Stimulated activated CD4-positive, alpha-beta T cell treated with anti-CD3 and anti-CD28 coated beads, TNF-alpha, amount 100 ng/mL, for 48 hours (primary cell): ENCODE measurements around the gene EPHA5.

Experiments used
- DNase-seq, 3 donors: peaks; one replicate each; pipeline ENCODE4 v3.0.0-alpha.2; 2020; ENCODE audit warnings: low read depth in 3 of 3

EPHA5 gene

GRCh38 chr4:65670331-65671031 lies at the start of gene EPHA5:
EPHA5 (minus strand) TSS chr4:65670489; CDS start chr4:65669742, 747 bp downstream.
- no peak for DNase-seq

- DNase-seq = no peak
These were observed 49.3 kb upstream of the EPHA5 start for GRCh38 chr4:65719635-65720034.

DNA sequence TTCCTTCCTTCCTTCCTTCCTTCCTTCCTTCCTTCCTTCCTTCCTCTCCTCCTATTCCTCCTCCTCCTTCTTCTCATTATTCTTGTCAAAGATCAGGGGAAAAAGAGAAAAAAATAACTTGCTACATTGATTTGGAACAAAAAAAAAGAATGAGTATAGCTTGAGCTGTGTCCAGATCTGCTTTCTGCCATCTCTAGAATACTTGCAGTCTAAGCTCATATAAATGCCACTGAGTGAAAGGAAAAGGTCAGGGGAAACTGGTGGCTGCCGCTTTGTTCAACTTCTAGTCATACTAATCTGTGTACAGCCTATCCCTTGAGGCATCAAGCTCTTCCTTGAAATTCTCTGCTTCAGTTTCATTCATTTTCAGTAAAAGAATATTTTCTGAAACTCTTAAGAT lies 28.3 kb upstream of the EPHA5 start:
- DNase-seq = no peak

DNA sequence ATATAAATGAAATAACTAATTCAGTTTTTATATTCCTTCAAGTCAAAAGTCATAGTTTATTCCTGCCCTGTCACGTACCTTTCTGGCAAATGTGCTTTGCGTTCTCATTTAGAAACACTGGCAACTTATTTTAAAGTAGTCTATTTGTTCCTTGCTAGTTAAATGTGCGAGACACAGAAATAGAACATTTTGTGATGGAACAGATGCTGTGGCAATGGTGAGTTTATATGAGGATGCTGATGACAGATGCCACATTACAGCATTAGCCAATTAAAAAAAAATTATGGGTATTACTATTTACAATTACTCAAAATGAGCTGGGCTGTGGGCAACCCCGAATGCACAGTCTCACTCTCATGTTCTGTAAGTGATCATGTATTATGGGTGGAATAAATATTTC lies 26.1 kb upstream of the EPHA5 start:
- DNase-seq = no peak

DNA sequence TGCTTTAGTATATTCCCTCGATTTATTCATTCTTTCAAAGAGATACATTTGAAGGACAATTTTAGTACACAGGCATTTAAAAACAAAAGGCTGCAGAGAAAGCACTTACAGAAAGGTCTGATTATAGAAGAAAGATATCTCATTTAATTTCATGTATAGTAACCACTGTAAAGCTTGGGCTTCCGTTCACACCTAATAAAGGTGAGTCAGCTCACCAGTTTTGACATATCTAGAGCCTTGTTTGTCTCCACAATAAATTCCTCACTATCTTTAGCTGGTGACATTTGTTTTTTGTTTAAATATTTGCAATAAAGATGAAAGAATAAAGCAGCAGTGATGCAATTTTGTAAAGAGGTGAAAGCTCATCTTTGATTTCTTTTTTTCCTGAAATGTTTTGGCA lies 1.1 kb upstream of the EPHA5 start:
- no peak for DNase-seq

DNA sequence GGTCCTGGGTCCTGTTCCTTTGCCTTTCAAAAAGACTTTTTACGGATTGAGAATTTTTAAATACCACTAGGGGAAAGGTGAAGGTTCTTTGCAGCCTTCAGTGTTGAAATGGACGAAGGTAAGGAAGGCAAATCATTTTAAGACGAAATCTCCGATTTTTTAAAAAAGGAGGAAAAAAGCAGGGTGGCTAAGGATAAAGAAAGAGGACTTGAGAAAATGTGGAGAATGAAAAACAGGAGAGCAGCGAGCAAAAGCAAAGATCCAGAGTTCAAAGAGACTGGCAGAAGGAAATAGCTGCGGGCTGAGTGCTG lies 314 bp downstream of the EPHA5 start:
- no peak for DNase-seq

- no peak for DNase-seq
These were observed 924 bp downstream of the EPHA5 start for GRCh38 chr4:65669111-65670019.

- no peak for DNase-seq
These were observed 1.8 kb downstream of the EPHA5 start for GRCh38 chr4:65668201-65669089.

- no peak for DNase-seq
These were observed 2.7 kb downstream of the EPHA5 start for GRCh38 chr4:65667506-65668041.

GRCh38 chr4:65665771-65666523 lies 4.3 kb downstream of the EPHA5 start:
- no peak for DNase-seq

- no peak for DNase-seq
These were observed 8.8 kb downstream of the EPHA5 start for GRCh38 chr4:65661471-65661870.

DNA sequence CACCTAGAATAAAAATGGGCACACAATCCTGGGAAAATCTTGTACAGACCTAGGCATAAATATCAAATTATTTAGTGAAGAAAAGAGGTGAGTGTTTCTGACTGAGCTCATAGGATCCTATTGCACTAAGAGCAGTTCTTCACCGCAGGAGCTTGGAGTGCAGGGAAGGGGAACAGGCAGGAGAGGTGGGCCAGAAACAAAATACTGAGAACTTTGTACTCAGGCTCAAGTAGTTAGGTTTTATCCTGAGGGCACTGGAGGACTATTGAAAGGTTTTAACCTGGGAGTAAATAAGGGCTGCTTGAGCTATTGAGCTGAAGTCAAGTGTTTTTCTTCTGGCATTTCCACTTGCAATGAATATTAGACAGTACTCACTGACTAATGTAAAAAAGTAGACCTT lies 12.2 kb downstream of the EPHA5 start:
- no peak for DNase-seq

DNA sequence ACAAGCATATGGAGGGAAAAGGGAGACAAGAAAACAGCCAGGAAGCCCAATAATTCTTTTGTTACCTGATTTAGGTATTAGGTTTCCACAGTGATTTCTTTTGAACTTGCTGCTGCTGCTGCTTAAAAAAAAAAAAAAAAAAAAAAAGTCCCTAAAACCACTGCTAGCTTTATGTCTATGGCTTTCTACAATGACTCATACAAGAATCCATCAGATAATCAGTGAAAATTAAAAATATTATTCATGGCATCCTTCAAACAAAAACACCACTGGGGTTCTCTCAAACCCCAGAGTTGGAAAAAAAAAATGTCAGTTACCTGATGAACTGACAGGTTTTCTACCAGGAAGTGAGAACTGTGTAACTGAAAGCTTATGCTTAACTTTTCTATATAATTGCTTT lies 14.3 kb downstream of the EPHA5 start:
- no peak for DNase-seq

DNA sequence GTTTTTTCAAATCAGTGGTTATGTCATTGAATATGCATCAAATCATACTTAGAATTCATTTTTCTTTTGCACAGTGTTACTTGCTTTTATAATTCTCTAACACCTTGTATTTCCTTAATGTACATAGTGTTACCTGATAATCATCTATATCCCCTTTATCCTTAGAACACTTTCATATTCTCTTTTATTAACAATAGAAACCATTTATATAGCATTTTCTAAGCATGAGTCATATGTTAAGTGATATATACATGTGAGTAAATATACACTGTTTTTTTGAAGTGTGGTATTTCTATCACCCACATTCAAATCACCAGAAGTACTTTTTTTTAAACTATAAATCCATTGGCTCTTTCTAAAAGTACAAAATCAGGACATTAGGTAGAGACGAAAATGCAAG lies 15.3 kb downstream of the EPHA5 start:
- no peak for DNase-seq

DNA sequence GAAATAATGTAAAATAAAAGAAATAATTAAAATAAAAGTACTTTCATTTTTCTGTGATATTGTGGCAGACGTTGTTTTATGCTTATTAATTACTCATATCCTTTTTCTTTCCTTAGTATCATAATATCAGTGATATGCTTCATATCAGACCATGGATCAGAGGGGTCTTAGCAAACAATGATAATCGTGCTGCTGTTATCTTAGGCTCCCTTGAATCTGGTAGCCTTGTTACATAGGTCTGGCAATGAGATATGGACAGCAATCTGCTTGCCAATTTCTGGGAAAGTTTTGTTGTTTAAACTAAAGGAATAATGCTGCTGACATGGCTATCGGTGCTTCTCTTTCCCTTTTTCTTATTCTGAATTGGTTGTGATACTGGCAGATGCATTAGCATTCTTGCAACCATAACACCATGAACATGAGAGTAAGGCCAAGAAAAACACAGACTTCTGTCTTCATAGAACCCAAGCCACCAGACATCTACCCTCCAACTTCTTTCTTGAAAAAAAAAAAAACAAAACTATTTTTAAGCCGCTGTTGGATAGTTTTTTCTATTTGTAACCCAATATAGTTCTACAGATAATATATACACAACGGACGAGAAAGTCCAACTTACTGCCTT lies 16.4 kb downstream of the EPHA5 start:
- DNase-seq = no peak

- DNase-seq = no peak
These were observed 18.5 kb downstream of the EPHA5 start for GRCh38 chr4:65651751-65652150.

GRCh38 chr4:65651031-65651430 lies 19.3 kb downstream of the EPHA5 start:
- no peak for DNase-seq

DNA sequence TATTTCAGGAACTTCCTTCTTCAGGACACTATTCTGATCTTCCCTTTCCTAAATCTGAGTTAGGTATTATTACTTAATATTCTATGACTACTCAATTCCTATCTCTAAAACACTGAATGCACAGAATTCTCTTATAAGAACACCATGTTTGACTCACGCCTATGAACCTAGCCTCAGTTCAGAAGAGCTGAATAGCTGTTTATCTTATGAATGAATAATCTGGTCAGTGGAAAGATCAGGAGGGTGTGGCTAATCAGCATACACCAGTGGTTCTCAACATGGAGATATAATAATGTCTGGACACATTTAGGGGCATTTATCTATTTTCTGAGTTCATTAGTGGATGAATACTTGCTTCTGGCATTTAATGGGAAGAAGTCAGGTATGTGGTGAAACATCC lies 24.2 kb downstream of the EPHA5 start:
- no peak for DNase-seq

DNA sequence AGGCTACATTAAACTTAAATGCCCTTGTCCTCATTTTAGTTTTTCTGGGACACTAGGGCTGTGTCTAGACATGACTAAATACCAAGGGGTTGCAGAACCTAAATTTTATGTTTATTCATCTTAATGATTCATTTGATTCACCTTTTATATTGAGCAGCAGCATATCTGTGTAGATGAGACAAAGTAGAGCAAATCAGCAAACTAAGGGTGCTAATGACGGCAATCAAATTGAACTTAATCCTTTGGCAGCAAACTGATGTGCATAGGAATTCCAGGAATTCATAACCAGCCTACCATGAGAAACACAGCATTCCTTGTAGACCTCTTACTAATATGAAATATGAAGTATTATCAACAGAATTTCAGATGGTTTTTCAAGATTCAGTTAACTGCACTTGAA lies 25.1 kb downstream of the EPHA5 start:
- DNase-seq = no peak

DNA sequence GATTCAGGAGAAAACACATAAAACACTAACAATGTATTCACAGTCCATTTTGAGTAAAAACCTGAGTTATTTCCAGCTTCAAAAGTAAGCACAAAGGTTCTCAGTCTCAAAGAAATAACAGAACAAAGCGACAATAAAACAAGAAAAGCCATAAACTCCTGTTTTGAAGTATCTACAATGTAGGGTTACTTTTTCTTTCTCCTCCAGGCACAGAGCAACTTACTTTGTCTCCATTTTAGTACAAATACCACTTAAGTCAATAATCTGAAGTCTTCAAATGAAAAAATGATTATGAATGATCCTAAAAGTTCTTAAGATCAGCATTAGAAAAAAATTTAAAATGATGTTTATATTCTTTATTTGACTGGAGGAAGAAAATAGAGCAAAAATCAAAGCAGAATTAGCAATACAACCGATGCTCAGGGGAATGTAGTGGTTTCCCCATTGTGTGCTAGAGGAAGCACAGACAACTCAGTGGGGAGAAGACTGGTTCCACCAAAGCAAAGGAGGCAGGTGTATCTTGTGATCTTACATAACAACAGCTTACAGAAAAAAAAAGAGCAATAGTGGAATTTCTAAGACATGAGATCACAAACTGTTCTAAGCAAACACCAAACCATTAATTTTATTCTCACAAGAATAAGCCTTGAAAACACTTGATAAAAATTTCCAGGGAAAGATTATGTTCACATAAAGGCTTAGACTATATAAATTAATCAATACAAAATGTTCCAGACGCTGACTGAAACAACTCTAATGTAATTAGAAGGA lies 35.1 kb downstream of the EPHA5 start:
- DNase-seq = no peak
